ENCODE data around the gene FBL. TPM values are rescaled to one million over a fixed set of nuclear protein-coding genes. Genes with fewer than 3 reads are reported as not detected.
A peak's percentile ranks its signal among the peaks of the same experiment; 100 is the strongest.
"Not testable (repeated sequence)": the region's sequence is repeated elsewhere in the genome, so short reads cannot be mapped to it uniquely, and the experiment has no call there.

FBL gene
- 100 to 1,000 TPM; 336 to 365 TPM for total RNA-seq
- polyA plus RNA-seq, result 100 to 1,000 TPM; 231 to 246 (median 236) TPM
- total RNA-seq, result 89.5 to 190 (median 150) reads per million in 6 experiments

DNA sequence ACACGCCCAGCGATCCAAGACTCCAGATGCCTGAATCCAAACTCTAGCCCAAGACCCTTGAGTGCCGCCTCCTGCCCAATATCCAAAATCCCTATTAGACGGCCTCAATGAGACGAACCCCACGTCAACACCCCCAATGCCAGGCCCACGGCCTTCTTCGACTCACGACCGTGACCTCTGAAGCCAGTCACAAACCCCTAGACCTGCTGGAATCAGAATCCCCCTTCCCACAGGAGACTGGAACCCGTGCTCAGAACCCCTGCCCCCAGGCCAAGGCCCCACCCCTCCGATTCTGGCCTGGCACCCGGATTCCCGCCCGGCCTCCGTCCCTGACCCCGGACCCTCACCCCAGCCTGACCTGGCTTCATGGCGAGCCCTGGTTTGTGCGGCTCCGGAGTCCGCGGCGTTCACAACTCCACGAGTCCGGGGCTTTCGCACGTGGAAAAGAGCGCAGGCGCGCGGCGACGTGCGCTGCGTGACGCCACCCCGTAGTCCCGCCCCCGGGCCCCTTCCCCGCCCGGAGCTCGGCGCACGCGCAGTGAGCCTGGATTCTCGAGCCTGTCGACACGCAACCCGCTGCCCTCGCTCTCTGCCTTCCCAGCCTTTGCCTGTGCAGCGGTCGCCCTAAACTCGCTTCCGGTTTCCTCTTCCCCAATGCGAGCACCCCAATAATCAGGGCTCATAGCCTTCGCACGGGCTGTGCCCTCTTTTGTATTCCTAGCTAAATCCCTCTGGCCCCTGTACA lies at the start of gene FBL:
Gene FBL, minus strand, starts transcription at position 447 of the 745 bp plus-strand sequence. Its CDS starts 79 bp downstream, at position 368.
- Mint-ChIP-seq H3K4me3 (peak within 1 kb of the TSS; percentile 88 to 94 (median 92)), H3K4me1 (peaks cover 35 to 53% (median 50%) of the 10 kb centered on the region in 4 donors), H3K36me3 (peaks cover 0 to 2% (median 0%) of the 10 kb centered on the region in 3 donors), H3K9me3 (no peaks in the 10 kb centered on the region), H3K27me3 (no peaks in the 10 kb centered on the region), H3K27ac (peak within 1 kb of the TSS; percentile 86 to 99 (median 97))
- POLR2A ChIA-PET, result interaction anchor here (0.7 to 5.2 kb wide), 12 partner anchors 9 to 439 kb away, joined by 3 to 53 read pairs (median 4); partner anchors contain the start of genes AKT2, DYRK1B, RPS16 and ZNF546
- ATAC-seq (peak; percentile 93 to 94), DNase-seq (peak; percentile 92 to 100 (median 97))

DNA sequence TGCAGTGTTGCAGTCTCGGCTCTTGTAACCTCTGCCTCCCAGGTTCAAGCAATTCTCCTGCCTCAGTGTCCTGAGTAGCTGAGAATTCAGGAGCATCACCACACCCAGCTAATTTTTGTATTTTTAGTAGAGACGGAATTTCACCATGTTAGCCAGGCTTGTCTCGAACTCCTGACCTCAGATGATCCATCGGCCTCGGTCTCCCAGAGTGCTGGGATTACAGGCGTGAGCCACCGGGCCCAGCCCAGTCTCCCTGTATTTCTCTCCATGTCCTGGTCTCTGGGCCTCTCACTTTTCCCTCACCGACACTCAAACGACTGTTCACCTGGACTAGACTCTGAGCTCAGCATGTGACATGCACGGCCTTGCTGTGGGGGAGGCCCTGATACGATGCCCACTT lies 48.9 kb upstream of the FBL start:
- H3K27me3 Mint-ChIP-seq, H3K9me3 Mint-ChIP-seq, DNase-seq, ATAC-seq: not testable (repeated sequence)
- Mint-ChIP-seq H3K36me3 (peaks cover 16 to 38% (median 28%) of the 10 kb centered on the region in 3 donors), H3K27ac (peak overlapping the region; percentile 38 to 98 (median 71)), H3K4me1 (peaks cover 9 to 37% (median 28%) of the 10 kb centered on the region in 4 donors), H3K4me3 (peak overlapping the region in 2 of 10 donors; percentile 40 to 68)
- POLR2A ChIA-PET, result interaction anchor here (0.9 kb wide), 1 partner anchor 75 kb away, joined by 3 read pairs; no protein-coding TSS in a partner anchor

- not testable (repeated sequence) for ATAC-seq, DNase-seq, H3K4me3 Mint-ChIP-seq, H3K9me3 Mint-ChIP-seq, H3K27me3 Mint-ChIP-seq
- H3K4me1 Mint-ChIP-seq, result peaks cover 9 to 37% (median 28%) of the 10 kb centered on the region in 4 donors
- peak overlapping the region in 4 of 10 donors; percentile 51 to 98 (median 82) for H3K27ac Mint-ChIP-seq
- POLR2A ChIA-PET, result interaction anchor here (0.9 kb wide), 1 partner anchor 76 kb away, joined by 3 read pairs; no protein-coding TSS in a partner anchor
- H3K36me3 Mint-ChIP-seq, result peaks cover 16 to 43% (median 28%) of the 10 kb centered on the region in 3 donors
Observed at GRCh38 chr19:39894236-39894606, 48.0 kb upstream of the FBL start.

DNA sequence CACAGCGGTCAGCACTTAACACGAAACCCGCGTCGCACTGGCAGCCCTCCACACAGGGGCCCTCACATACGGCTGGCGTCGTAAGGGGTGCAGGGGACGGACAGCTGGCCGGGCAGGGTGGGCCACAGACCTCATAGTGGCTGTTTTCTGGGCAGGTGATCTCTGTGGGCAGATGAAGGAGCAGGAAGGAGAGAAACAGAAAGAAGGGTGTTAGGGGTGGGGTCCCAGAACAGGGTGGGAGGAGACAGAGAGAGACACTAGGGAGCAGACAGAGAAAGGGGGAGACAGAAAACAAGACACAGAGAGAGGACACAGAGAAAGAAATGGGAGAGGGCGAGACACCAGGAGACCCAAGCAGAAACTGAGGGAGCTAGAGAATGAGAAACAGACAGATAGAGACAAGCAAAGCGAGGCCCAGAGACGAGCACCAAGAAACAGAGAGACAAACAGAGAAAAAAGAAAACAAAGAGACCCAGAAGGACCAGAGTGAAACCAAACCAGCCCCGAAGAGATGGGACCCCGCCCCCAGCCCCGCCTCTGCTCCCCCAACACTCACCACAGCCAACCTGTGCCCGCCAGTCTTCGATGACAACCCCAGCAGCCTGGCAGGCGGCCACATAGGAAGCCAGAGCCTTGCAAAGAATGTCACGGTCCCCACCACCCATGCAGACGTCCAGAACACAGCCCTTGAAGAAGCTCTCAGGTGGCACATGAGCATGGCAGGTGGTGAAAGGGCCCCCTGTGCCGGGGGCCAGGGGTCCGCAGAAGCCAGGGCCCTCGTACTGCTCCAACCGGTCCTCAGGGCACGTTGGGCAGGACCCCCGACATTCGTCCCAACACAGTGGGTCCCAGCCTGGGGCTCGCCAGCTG lies 47.4 kb upstream of the FBL start:
- H3K36me3 Mint-ChIP-seq, result peaks cover 16 to 41% (median 28%) of the 10 kb centered on the region in 3 donors
- H3K27me3 Mint-ChIP-seq, H3K9me3 Mint-ChIP-seq: not testable (repeated sequence)
- peak overlapping the region; percentile 65 to 96 (median 94) for H3K27ac Mint-ChIP-seq
- peak; percentile 59 to 90 (median 84) for DNase-seq
- peak; percentile 82 to 95 for ATAC-seq
- peak overlapping the region; percentile 36 to 92 (median 58) for H3K4me3 Mint-ChIP-seq
- H3K4me1 Mint-ChIP-seq, result peaks cover 9 to 37% (median 28%) of the 10 kb centered on the region in 4 donors
- POLR2A ChIA-PET, result interaction anchor here (1.5 kb wide), 1 partner anchor 40 kb away, joined by 3 read pairs; no protein-coding TSS in a partner anchor

GRCh38 chr19:39892506-39892902 lies 46.3 kb upstream of the FBL start:
- POLR2A ChIA-PET, result interaction anchor here (1.0 to 1.5 kb wide), 2 partner anchors 39 to 49 kb away, joined by 3 read pairs; no protein-coding TSS in a partner anchor
- peak overlapping the region in 9 of 10 donors; percentile 3 to 92 (median 84) for H3K27ac Mint-ChIP-seq
- not testable (repeated sequence) for DNase-seq, ATAC-seq, H3K9me3 Mint-ChIP-seq, H3K27me3 Mint-ChIP-seq
- peaks cover 5 to 35% (median 27%) of the 10 kb centered on the region in 4 donors for H3K4me1 Mint-ChIP-seq
- H3K36me3 Mint-ChIP-seq, result peaks cover 16 to 41% (median 28%) of the 10 kb centered on the region in 3 donors
- peak overlapping the region in 7 of 10 donors; percentile 5 to 85 (median 40) for H3K4me3 Mint-ChIP-seq

DNA sequence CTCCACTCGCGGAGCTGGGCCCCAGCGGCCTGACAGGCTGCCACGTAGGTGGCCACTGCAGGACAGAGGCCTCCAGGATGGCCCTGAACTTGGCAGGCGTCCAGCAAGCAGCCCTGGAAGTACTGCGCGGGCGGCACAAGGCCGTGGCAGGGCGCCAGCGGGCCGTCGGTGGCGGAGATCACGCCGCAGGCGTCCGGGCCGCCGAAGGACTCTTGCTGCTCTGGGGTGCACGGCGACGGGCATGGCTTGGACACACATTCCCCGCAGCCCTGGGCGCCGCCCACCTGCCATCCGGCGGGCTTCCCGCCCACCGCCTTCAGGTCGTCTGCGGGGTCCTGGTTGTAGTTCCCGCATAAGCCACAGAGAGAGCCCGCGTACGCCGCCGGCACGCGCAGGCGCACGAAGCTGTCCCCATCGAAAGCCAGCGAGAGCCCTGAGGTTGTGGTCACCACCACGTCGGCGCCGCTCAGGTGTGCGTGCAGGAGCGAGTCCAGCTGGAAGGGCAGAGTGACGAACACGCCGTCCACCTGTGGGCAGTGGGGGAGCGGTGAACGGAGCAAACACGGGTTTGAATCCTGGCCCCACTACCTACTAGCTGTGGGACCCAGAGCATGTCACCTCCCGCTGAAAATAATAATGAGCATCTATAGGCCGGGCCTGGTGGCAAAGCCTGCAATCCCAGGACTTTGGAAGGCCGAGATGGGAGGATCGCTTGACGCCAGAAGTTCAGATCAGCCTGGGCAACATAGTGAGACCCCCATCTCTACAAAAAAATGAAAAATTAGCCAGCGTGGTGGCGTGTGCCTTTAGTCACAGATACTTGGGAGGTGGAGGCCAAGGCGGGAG lies 45.7 kb upstream of the FBL start:
- H3K4me1 Mint-ChIP-seq, result peaks cover 5 to 35% (median 27%) of the 10 kb centered on the region in 4 donors
- not testable (repeated sequence) for H3K27me3 Mint-ChIP-seq, DNase-seq, ATAC-seq, H3K9me3 Mint-ChIP-seq
- peaks cover 16 to 41% (median 28%) of the 10 kb centered on the region in 3 donors for H3K36me3 Mint-ChIP-seq
- POLR2A ChIA-PET, result interaction anchor here (1.0 kb wide), 1 partner anchor 50 kb away, joined by 3 read pairs; no protein-coding TSS in a partner anchor
- peak overlapping the region in 9 of 10 donors; percentile 3 to 92 (median 84) for H3K27ac Mint-ChIP-seq
- peak overlapping the region in 7 of 10 donors; percentile 5 to 85 (median 40) for H3K4me3 Mint-ChIP-seq

GRCh38 chr19:39890755-39891551 lies 44.8 kb upstream of the FBL start:
- H3K36me3 Mint-ChIP-seq, result peaks cover 16 to 41% (median 28%) of the 10 kb centered on the region in 3 donors
- ATAC-seq, result no peak
- DNase-seq, result no peak
- H3K27me3 Mint-ChIP-seq, result no peaks in the 10 kb centered on the region
- POLR2A ChIA-PET, result interaction anchor here (0.7 to 1.1 kb wide), 2 partner anchors 44 to 61 kb away, joined by 3 to 4 read pairs; no protein-coding TSS in a partner anchor
- H3K4me3 Mint-ChIP-seq, result peak overlapping the region in 3 of 10 donors; percentile 4 to 85 (median 57)
- no peaks in the 10 kb centered on the region for H3K9me3 Mint-ChIP-seq
- H3K27ac Mint-ChIP-seq, result peak overlapping the region in 7 of 10 donors; percentile 7 to 88 (median 63)
- peaks cover 5 to 35% (median 27%) of the 10 kb centered on the region in 4 donors for H3K4me1 Mint-ChIP-seq

GRCh38 chr19:39889872-39890754 lies 43.9 kb upstream of the FBL start:
- Mint-ChIP-seq H3K36me3 (peaks cover 16 to 39% (median 28%) of the 10 kb centered on the region in 3 donors), H3K27ac (peak overlapping the region in 7 of 10 donors; percentile 4 to 88 (median 63)), H3K4me1 (peaks cover 5 to 35% (median 25%) of the 10 kb centered on the region in 4 donors)
- not testable (repeated sequence) for ATAC-seq, H3K4me3 Mint-ChIP-seq, H3K27me3 Mint-ChIP-seq, DNase-seq, H3K9me3 Mint-ChIP-seq
- POLR2A ChIA-PET, result interaction anchor here (0.7 to 1.1 kb wide), 3 partner anchors 43 to 1041 kb away, joined by 3 to 5 read pairs (median 4); no protein-coding TSS in a partner anchor

- H3K4me3 Mint-ChIP-seq, H3K9me3 Mint-ChIP-seq, H3K27me3 Mint-ChIP-seq, POLR2A ChIA-PET, ATAC-seq, H3K27ac Mint-ChIP-seq, DNase-seq: not testable (repeated sequence)
- H3K36me3 Mint-ChIP-seq, result peaks cover 16 to 33% (median 19%) of the 10 kb centered on the region in 3 donors
- peaks cover 0 to 19% (median 14%) of the 10 kb centered on the region in 4 donors for H3K4me1 Mint-ChIP-seq
Observed at GRCh38 chr19:39887456-39887951, 41.3 kb upstream of the FBL start.

Measured in naive thymus-derived CD8-positive, alpha-beta T cell (primary cell).